Measurements from ENCODE around the gene BMP6.

DNA sequence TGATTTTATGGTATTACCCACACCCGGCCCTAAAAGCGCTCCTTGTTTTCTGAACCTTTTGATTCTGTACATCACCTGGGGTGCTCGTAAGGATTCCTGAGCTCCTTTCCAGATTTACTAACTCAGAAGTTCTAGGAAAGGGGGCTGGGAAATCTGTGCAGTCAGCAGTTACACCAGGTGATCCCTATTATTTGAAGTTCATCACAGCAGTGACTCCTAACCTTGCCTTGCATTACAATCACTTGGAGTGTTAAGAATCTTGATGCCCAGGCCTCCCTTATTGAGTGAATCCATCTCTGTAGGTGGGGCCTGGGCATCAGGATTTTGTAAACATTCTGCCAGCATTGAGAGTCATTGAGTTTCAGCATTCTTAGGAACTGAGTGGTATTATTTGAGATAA, 44.7 kb downstream of the BMP6 start:
- TF ChIP-seq, protein P1, sequence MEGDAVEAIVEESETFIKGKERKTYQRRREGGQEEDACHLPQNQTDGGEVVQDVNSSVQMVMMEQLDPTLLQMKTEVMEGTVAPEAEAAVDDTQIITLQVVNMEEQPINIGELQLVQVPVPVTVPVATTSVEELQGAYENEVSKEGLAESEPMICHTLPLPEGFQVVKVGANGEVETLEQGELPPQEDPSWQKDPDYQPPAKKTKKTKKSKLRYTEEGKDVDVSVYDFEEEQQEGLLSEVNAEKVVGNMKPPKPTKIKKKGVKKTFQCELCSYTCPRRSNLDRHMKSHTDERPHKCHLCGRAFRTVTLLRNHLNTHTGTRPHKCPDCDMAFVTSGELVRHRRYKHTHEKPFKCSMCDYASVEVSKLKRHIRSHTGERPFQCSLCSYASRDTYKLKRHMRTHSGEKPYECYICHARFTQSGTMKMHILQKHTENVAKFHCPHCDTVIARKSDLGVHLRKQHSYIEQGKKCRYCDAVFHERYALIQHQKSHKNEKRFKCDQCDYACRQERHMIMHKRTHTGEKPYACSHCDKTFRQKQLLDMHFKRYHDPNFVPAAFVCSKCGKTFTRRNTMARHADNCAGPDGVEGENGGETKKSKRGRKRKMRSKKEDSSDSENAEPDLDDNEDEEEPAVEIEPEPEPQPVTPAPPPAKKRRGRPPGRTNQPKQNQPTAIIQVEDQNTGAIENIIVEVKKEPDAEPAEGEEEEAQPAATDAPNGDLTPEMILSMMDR (conservative IDR thresholded peaks at IDR 0.05), result no peak
- no peak for TF ChIP-seq ZFX (IDR thresholded peaks at IDR 0.05)

All from C4-2B (cell line).